ENCODE results near the gene ELFN2.

DNA sequence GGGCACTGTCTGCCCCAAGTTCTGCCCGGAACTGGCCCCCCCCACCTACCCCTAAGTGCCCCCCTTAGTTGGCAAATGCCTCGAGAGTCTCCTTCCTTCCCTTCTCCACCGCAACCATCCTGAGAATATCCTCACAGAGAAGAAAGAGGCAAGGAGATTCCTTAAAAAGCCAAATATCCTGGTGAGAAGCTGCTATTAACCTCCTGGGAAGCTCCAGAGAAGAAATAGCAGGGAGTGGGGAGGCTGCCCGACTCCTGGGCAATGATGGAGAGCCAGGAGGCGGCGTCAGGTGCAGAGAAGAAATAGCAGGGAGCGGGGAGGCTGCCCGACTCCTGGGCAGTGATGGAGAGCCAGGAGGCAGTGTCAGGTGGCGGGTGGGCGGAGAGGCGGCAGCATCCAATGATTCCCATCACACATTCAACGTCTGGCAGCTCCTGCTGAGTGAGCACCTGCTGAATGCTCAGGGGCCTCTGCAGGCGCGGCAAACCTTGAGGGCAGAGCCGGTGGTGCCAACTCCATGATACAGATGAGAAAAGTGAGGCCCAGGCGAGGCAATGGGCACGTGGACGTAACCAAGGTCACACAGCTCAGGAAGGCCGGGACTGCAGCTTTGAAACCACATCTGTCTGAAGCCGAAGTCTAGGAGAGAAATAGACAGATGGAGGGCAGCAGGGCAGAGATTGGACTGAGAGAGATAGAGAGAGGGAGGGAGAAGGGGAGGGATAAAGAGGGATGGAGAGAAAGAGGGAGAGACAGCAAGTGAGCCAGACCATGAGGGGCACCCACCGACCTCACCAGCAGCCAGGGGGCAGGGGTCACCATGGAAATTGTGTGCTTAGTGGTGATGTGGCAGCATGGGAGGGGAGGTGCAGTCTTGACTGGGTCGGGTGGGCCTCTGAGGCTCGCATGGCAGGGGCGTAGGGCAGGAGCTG lies 86.7 kb downstream of the ELFN2 start:
- no peak for TF ChIP-seq EP300 (IDR thresholded peaks at IDR 0.05)
- TF ChIP-seq POLR2AphosphoS5 (IDR thresholded peaks at IDR 0.05) = no peak
- TF ChIP-seq, protein P1, sequence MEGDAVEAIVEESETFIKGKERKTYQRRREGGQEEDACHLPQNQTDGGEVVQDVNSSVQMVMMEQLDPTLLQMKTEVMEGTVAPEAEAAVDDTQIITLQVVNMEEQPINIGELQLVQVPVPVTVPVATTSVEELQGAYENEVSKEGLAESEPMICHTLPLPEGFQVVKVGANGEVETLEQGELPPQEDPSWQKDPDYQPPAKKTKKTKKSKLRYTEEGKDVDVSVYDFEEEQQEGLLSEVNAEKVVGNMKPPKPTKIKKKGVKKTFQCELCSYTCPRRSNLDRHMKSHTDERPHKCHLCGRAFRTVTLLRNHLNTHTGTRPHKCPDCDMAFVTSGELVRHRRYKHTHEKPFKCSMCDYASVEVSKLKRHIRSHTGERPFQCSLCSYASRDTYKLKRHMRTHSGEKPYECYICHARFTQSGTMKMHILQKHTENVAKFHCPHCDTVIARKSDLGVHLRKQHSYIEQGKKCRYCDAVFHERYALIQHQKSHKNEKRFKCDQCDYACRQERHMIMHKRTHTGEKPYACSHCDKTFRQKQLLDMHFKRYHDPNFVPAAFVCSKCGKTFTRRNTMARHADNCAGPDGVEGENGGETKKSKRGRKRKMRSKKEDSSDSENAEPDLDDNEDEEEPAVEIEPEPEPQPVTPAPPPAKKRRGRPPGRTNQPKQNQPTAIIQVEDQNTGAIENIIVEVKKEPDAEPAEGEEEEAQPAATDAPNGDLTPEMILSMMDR (IDR thresholded peaks at IDR 0.05) = no peak
